HG02973 (cell line): ENCODE data around the gene SLC35E3.
"Not testable (repeated sequence)": the region's sequence is repeated elsewhere in the genome, so short reads cannot be mapped to it uniquely, and the experiment has no call there.

Experiments
- ATAC-seq: cut with Tn5 transposase; IDR thresholded peaks from one replicate; pipeline ENCODE4 v1.9.1; 2021; ENCODE audit warnings: moderate library complexity; ENCODE audit not compliant: unreplicated experiment

The SLC35E3 gene

GRCh38 chr12:68811573-68811972 lies 65.6 kb downstream of the SLC35E3 start:
- ATAC-seq: not testable (repeated sequence)

GRCh38 chr12:68812553-68813241 lies 66.7 kb downstream of the SLC35E3 start:
- ATAC-seq: no peak

- ATAC-seq: no peak
Measured at GRCh38 chr12:68813242-68813593, 67.2 kb downstream of the SLC35E3 start.

- ATAC-seq: no peak
Measured at GRCh38 chr12:68814490-68815231, 68.7 kb downstream of the SLC35E3 start.

DNA sequence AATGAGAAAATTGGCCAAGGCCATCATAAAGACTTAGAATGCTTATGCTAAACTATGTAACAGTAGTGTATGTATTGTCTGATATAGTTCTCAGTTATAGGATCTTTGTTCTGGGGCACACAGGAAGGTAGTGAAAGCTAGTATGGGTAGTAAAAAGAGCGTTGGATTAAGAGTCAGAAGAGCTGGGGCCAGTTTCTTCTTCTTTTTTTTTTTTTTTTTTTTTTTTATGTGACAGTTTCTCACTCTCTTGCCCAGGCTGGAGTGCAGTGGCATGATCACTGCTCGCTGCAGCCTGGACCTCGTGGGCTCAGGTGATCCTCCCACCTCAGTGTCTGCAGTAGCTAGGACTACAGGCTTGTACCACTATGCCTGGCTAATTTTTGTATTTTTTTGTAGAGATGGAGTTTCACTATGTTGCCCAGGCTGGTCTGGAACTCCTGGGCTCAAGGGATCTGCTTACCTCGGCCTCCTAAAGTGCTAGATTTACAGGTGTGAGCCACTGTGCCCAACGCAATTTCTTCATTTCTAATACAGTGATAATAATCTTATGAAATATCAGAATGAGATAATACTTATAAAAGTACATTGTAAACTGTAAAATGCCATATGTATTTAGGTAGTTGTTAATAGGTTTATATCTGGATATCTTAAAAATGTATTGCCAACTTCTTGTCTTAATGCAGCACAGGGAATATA lies 69.4 kb downstream of the SLC35E3 start:
- ATAC-seq: no peak

DNA sequence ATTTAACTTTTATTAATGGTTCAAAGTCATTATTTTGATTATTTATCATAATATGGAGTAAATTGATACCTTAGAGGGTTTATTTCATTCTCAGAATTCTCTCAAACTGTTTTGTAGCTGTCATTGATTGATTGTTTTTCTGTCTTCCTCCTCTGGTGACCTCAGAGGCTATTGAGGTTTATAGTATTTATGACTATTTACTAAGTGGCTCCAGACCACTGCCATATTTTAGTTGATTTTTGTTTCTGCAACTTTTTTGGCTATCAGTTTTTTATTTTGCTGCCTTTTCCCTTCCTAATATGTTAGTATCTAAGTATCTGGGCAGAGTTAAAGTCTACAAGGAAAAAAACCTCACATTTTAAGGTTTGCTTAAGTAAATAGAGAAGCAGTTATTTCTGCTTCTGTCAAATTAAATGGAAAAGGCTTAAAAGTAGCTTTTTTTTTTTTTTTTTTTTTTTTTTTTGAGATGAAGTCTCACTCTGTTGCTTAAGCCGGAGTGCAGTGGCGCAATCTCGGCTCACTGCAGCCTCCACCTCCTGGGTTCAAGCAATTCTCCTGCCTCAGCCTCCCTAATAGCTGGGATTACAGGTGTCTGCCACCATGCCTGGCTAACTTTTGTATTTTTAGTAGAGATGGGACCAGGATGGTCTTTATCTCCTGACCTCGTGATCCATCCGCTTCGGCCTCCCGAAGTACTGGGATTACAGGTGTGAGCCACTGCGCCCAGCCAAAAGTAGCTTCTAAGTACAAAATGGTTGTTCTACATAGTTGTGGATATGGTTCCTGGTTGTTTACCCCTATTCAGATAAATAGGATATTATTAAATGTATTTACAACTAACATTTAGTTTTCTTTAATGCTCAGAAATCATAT lies 70.2 kb downstream of the SLC35E3 start:
- ATAC-seq: no peak

DNA sequence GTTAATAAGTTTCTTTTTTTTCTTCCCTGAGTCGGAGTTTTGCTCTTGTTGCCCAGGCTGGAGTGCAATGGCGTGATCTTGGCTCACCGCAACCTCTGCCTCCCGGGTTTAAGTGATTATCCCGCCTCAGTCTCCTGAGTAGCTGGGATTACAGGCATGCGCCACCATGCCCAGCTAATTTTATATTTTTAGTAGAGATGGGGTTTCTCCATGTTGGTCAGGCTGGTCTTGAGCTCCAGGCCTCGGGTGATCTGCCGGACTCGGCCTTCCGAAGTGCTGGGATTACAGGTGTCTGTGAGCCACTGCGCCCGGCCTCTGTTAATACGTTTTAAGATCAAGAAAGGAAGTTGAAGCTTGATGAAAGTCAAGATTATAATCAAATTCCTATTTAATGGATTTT lies 73.5 kb downstream of the SLC35E3 start:
- ATAC-seq: not testable (repeated sequence)

DNA sequence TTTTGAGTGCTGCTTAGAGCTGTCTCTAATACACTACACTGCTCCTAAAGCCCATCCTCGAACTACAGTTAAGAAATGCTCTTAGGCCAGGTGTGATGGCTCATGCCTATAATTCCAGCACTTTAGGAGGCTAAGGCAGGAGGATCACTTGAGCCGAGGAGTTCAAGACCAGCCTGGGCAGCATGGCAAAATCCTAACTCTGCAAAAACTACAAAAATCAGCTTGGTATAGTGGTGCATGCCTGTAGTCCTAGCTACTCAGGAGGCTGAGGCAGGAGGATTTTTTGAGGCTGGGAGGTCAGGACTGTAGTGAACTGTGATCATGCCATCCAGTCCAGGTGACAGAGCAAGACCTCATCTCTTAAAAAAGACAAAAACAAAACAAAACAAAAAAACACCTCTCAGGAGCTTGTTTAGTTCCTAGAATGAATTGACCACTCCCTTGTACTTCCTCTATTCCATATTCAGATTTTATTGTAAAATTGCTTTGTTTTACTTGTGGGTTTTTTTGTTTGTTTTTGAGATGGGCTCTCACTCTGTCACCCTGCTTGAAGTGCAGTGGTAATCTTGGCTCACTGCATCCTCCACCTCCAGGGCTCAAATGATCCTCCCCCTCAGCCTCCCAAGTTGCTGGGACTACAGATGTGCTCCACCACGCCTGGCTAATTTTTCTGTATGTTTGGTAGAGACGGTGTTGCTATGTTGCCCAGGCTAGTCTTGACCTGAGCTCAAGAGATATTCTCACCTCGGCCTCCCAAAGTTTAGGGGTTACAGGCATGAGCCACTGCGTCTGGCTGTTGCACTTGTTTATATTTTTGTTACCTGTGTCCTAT lies 75.6 kb downstream of the SLC35E3 start:
- no peak for ATAC-seq

DNA sequence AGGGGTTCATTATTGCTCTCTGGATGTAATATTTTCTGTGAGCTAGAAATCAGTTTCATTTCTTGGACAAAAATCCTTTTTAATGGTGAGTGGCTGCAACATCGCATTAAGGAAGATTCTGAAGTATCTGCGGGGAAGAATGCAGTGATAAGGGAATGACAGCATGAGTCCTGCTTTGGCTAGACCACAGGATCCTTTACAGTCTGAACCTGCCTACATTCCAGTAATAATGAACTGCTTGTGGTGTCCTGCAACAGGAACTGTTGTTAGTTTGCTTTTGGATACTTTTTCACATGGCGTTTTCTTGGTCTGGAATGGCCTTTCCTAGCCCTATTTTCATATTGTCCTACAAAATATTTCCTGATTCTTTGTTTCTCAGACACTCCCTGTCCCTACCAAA lies 77.7 kb downstream of the SLC35E3 start:
- no peak for ATAC-seq

DNA sequence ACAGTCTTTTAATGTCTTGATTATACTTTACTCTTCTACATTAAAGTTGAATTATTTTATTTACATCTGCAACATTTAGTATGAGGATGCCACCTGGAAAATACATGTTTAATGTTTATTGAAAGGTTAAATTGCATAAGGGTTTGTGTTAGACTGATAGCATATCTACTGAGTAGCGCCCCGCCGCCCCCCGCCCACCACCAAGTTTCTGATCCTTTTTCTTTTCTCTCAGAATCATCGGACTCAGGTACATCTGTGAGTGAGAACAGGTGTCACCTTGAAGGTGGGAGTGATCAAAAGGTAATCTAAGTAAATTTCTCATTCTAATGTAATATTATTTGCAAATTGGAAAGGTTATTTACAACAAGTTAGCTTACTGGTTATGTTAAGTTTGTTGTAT lies 78.2 kb downstream of the SLC35E3 start:
- no peak for ATAC-seq

DNA sequence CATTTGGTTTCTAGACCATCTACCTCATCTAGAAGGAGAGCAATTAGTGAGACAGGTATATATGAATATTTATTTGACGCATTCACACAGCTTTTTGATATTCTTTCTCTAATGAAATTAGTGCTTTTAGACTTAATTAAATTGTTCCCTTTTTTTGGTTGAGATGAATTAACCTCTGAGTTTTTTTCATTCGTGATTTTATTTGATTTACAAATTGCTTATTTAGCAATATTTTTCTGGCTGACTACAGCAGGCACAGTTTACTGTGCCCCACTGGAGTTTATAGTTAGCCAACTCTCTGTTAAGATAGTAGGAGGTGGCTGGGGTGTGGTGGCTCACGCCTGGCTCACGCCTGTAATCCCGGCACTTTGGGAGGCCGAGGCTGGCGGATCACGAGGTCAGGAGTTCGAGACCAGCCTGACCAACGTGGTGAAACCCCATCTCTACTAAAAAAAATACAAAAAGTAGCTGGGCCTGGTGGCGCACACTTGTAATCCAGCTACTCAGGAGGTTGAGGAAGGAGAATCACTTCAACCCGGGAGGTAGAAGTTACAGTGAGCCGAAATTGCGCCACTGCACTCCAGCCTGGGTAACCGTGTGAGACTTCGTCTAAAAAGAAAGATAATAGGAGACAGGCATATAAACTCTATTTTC lies 78.7 kb downstream of the SLC35E3 start:
- no peak for ATAC-seq

GRCh38 chr12:68825569-68826217 lies 79.7 kb downstream of the SLC35E3 start:
- ATAC-seq: no peak

- ATAC-seq: no peak
Measured at GRCh38 chr12:68827895-68828671, 82.1 kb downstream of the SLC35E3 start.

DNA sequence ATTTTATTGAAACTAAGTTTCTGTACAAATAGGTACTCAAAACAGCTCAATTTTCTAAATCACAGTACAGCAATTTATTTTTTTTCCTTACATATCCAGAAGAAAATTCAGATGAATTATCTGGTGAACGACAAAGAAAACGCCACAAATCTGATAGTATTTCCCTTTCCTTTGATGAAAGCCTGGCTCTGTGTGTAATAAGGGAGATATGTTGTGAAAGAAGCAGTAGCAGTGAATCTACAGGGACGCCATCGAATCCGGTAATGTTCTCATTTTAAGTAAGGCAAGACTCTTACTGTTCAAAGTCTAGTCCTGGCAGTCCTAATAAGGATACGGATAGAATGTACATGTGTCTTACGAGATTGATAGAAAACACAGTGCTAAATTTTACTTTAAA lies 82.7 kb downstream of the SLC35E3 start:
- ATAC-seq: no peak
